T-cell (primary cell): ENCODE data around the gene FOXF1. TPM values are rescaled to one million over a fixed set of nuclear protein-coding genes. Genes with fewer than 3 reads are reported as not detected.

Experiments
- ATAC-seq, 4 experiments: fragments of 200-7000 bp in 3 of 4; fragments of 150-1000 bp in 1 of 4; cut with Tn5 transposase; replicated peaks in 1 of 4; 1 replicate in 3 of 4; 2 replicates in 1 of 4; pipeline ENCODE4 v1.10.0; 2021; ENCODE audit warnings: moderate library complexity in 3 of 4, mild to moderate bottlenecking in 2 of 4, moderate number of reproducible peaks in 1 of 4
- CTCF ChIA-PET, 2 donors: fragments of 300-600 bp; sonication (Branson Sonifier 250); formaldehyde crosslinking; loops; one replicate each; lab custom pipeline; 2022; ENCODE audit warnings: antibody characterized with exemption in 2 of 2; lab: Charles Lee
- POLR2A ChIA-PET, 2 donors: fragments of 300-600 bp; sonication (Branson Sonifier 250); formaldehyde crosslinking; loops; one replicate each; lab custom pipeline; 2022; ENCODE audit warnings: antibody characterized with exemption in 2 of 2; lab: Charles Lee
- DNase-seq, 35 experiments: peaks; one replicate each; pipeline versions ENCODE4 v3.0.0 to v3.0.0-alpha.2; 2013 to 2023
- H3K27ac ChIP-seq: one replicate; pipeline ENCODE4 v1.5.1; 2013; ENCODE audit warnings: low read length
- H3K27me3 ChIP-seq, 2 experiments: replicated peaks in 1 of 2; 1 replicate in 1 of 2; 2 replicates in 1 of 2; pipeline versions ENCODE4 v1.6.1 to v1.7.0; 2013; ENCODE audit warnings: low read length in 1 of 2, mixed read lengths in 1 of 2; ENCODE audit not compliant: control insufficient read depth in 2 of 2, insufficient read depth in 2 of 2; ENCODE audit errors: extremely low read depth in 1 of 2
- H3K36me3 ChIP-seq, 2 donors: 1 replicate in 1 of 2; 2 replicates in 1 of 2; pipeline versions ENCODE4 v1.6.1 to v1.7.0; 2013; ENCODE audit warnings: low read length in 1 of 2; ENCODE audit not compliant: control insufficient read depth in 2 of 2, insufficient read depth in 1 of 2; ENCODE audit errors: extremely low read depth in 1 of 2
- H3K4me1 ChIP-seq, 2 experiments: 1 replicate in 1 of 2; 2 replicates in 1 of 2; pipeline versions ENCODE4 v1.6.1 to v1.7.0; 2013; ENCODE audit warnings: low read length in 2 of 2, mixed read lengths in 1 of 2; ENCODE audit not compliant: insufficient read depth in 2 of 2, control insufficient read depth in 1 of 2; ENCODE audit errors: extremely low read depth in 1 of 2
- H3K4me3 ChIP-seq, 2 donors: 1 replicate in 1 of 2; 2 replicates in 1 of 2; pipeline versions ENCODE4 v1.5.1 to v1.7.0; 2013; ENCODE audit warnings: mild to moderate bottlenecking in 2 of 2, low read length in 1 of 2, moderate library complexity in 1 of 2; ENCODE audit not compliant: control insufficient read depth in 1 of 2; ENCODE audit errors: extremely low read depth in 1 of 2
- H3K9me3 ChIP-seq: 2 replicates; pipeline ENCODE4 v1.7.0; 2013
- H3K27ac Mint-ChIP-seq, 2 donors: one replicate each; pipeline ENCODE4 v1.8.0; 2020 to 2021; ENCODE audit warnings: mild to moderate bottlenecking in 2 of 2, mixed read lengths in 2 of 2
- H3K27me3 Mint-ChIP-seq, 2 donors: one replicate each; pipeline ENCODE4 v1.8.0; 2021 to 2022; ENCODE audit warnings: mixed read lengths in 2 of 2
- H3K36me3 Mint-ChIP-seq: one replicate; pipeline ENCODE4 v1.8.0; 2021; ENCODE audit warnings: mixed read lengths
- H3K4me1 Mint-ChIP-seq, 3 donors: one replicate each; pipeline ENCODE4 v1.8.0; 2020 to 2022; ENCODE audit warnings: mixed read lengths in 3 of 3, mild to moderate bottlenecking in 1 of 3
- H3K4me3 Mint-ChIP-seq, 3 donors: one replicate each; pipeline ENCODE4 v1.8.0; 2020 to 2022; ENCODE audit warnings: mild to moderate bottlenecking in 3 of 3, mixed read lengths in 3 of 3, moderate library complexity in 3 of 3
- H3K9me3 Mint-ChIP-seq, 3 donors: one replicate each; pipeline ENCODE4 v1.8.0; 2020 to 2022; ENCODE audit warnings: mixed read lengths in 3 of 3
- WGBS: methylation state at CpG from one replicate; pipeline ENCODE4 v1.1.5; 2013; ENCODE audit warnings: missing lambda C conversion rate; ENCODE audit not compliant: insufficient coverage; 5-methylcytosine and 5-hydroxymethylcytosine counted together
- total RNA-seq, 35 experiments: library from RNA in 6 of 35; stranded (reverse) in 6 of 35; fragments of 120-200 nt in 1 of 35; gene quantifications; one replicate each; pipeline versions ENCODE4 v1.2.1 to v1.2.4 and lab custom pipeline; 2013 to 2026

The FOXF1 gene
- total RNA-seq, 5 donors from 2014 or later (not counting 1 experiment from before 2014, with no cell fraction given): 0.15 TPM; not detected in 4

DNA sequence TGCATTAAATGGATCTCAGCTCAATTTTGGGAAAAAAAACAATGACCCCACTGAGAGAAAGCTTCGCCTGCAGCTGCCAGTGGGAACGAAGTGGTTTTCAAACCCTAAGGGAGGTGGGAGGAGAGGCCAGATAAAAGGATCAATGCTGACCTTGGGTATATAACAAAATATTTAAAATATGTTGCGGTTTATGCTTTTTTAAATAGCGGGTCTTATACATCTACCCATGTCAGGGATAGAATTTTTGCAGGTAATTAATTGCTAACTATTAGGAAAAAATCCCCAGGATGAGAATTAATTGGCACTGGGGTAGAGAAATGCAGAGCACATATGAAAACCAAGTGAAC lies 10.9 kb upstream of the FOXF1 start:
- Mint-ChIP-seq H3K27me3 (peaks cover 56 to 80% of the 10 kb centered on the region in 2 donors), H3K4me1 (no peaks in the 10 kb centered on the region), H3K9me3 (no peaks in the 10 kb centered on the region), H3K27ac (no peak overlapping the region), H3K36me3 (no peaks in the 10 kb centered on the region), H3K4me3 (no peak overlapping the region)
- Histone ChIP-seq H3K4me3 (no peak overlapping the region), H3K36me3 (no peaks in the 10 kb centered on the region), H3K27me3 (peaks cover 41 to 88% of the 10 kb centered on the region in 2 experiments), H3K27ac (no peak overlapping the region), H3K9me3 (no peaks in the 10 kb centered on the region), H3K4me1 (no peaks in the 10 kb centered on the region)
- ATAC-seq (no peak), DNase-seq (no peak)
- CTCF ChIA-PET: no interaction called here
- POLR2A ChIA-PET: no interaction called here
- 20% methylated on average over 1 of the region's 4 CpGs for WGBS

DNA sequence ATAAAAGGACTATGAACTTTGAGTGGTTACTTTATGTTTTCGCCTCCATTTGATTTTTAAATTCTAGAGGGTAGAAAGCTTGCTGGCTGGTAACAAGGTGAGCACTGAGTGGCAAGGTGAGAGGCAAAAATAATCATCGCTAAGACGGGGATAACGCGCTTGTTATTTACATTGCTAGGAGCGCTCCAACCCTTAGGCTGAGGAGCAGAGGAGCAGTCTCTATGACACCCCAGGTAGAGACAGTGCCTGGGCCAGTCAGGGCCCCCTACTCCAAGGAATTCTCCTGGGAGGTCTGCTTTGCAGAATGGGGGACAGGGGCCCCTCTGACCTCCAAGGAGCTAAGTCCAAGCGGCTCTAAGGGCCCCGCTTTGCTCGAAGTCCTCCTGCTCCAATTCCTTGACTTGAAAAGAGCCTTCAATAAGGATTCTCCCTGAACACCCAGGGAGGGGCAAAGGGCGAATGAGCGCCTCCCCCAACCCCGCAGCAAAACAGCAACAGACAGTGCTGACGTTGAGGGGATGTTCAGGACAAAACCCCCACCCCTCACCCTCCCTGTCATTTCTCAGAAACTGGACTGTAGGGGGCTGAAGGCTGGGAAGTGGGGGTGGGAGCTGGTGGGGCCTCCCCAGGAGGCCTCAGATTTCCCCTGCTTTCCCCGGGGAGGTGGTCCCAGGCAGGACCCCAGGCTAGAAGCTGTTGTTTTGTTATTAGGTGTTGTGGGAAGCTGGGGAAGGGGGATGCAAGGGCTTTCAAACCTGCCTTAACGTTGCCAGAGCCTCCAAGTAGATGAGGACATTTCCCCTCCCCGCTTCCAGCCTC lies 10.2 kb upstream of the FOXF1 start:
- H3K4me3 ChIP-seq: no peak overlapping the region
- 9% methylated on average over 7 of the region's 16 CpGs for WGBS
- Mint-ChIP-seq H3K27ac (no peak overlapping the region), H3K4me1 (peaks cover 0 to 6% (median 5%) of the 10 kb centered on the region in 3 donors), H3K9me3 (no peaks in the 10 kb centered on the region), H3K36me3 (no peaks in the 10 kb centered on the region), H3K27me3 (peaks cover 58 to 83% of the 10 kb centered on the region in 2 donors), H3K4me3 (no peak overlapping the region)
- no peak overlapping the region for H3K27ac ChIP-seq
- POLR2A ChIA-PET: no interaction called here
- ATAC-seq (no peak), DNase-seq (no peak)
- CTCF ChIA-PET: no interaction called here
- H3K36me3 ChIP-seq: no peaks in the 10 kb centered on the region
- peaks cover 0 to 1% of the 10 kb centered on the region in 2 experiments for H3K4me1 ChIP-seq
- no peaks in the 10 kb centered on the region for H3K9me3 ChIP-seq
- peaks cover 47 to 87% of the 10 kb centered on the region in 2 experiments for H3K27me3 ChIP-seq

DNA sequence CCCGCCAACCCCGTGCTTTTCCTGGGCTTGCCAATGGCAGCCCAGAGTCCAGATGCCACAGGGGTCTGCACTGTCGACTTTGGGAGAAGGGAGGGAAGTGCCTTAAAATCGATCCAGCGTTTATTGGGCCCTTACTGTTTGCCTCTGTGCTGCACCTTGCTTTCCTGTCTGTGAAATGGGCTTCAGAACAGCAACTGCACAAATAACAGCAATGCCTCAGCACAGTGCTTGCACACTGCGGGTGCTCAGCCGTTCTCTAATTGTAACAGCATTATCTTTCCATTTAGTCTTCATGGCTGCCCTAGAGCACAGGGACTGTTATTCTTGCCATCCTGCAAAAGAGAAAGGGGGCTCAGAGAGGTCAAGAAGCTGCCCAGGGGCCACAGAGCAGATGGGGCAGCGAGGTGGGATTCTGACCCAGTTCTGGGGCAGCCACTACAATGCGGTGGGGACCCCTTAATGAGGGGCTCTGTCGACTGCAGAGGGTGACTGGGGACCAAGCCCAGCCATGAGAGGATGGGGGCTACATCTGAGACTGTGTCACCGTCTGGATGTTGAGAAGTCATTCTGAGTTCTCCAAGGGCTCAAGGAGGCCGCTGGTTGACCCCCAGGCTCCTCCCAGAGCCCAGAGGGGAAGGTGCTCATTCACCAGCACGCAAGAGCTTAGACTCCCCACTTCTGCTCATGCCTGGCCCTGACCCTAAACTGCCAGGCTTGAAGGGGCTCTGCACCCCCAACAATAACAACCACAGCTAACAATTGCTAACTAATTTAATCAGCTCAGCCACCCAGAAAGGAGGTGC lies 9.4 kb upstream of the FOXF1 start:
- CTCF ChIA-PET: no interaction called here
- Histone ChIP-seq H3K27ac (no peak overlapping the region), H3K4me1 (peaks cover 0 to 3% of the 10 kb centered on the region in 2 experiments), H3K4me3 (no peak overlapping the region), H3K27me3 (peaks cover 42 to 85% of the 10 kb centered on the region in 2 experiments), H3K36me3 (no peaks in the 10 kb centered on the region), H3K9me3 (no peaks in the 10 kb centered on the region)
- DNase-seq: no peak
- Mint-ChIP-seq H3K9me3 (no peaks in the 10 kb centered on the region), H3K4me3 (no peak overlapping the region), H3K36me3 (no peaks in the 10 kb centered on the region), H3K4me1 (peaks cover 1 to 11% (median 10%) of the 10 kb centered on the region in 3 donors), H3K27me3 (peaks cover 54 to 80% of the 10 kb centered on the region in 2 donors), H3K27ac (no peak overlapping the region)
- POLR2A ChIA-PET: no interaction called here
- ATAC-seq: no peak
- 11% methylated on average over 7 of the region's 13 CpGs for WGBS

DNA sequence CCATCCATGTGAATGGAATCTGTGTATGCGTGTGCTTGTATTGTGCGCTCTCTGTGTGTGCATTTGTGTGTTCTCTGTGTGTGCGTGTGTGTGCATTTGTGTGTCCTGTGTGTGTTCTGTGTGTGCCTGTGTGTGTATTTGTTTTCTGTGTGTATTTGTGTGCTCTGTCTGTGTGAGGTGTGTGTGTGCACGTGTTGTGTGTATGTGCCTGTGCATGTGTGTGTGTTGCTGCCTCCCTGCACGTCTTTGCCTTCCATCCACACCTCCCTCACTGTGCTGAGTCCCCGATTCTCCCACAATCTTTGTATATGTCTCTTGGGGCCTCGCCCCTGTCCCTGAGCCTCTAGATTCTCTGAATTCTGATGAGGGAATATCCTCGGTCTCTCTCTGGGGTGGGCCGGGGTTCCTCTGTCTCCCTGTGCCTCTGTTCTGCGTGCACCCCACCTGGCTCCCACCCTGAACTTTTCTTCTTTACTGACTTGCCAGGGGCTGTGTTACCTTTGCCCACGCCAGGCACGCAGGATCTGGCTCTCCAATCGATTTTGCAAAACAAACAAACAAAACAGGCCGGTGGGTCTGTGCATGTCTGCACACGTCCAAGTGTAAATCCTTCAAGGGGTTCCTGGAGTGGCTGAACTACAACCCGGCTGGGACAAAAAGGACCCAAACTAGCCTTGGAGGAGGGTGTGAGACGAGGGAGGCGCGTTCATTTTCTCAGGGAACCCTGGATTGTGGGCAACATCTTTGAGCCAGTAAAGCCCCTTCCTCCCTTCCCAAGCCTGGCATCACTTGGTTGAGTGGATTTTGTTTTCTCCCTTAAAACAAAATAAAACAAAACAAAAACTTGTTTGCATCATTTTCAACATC lies 8.1 kb upstream of the FOXF1 start:
- Mint-ChIP-seq H3K36me3 (no peaks in the 10 kb centered on the region), H3K4me3 (no peak overlapping the region), H3K27me3 (peaks cover 62 to 81% of the 10 kb centered on the region in 2 donors), H3K9me3 (no peaks in the 10 kb centered on the region), H3K27ac (no peak overlapping the region), H3K4me1 (peaks cover 12 to 22% (median 19%) of the 10 kb centered on the region in 3 donors)
- no peaks in the 10 kb centered on the region for H3K9me3 ChIP-seq
- H3K4me3 ChIP-seq: no peak overlapping the region
- DNase-seq (no peak), ATAC-seq (no peak)
- no peak overlapping the region for H3K27ac ChIP-seq
- ChIA-PET CTCF (interaction anchor here in 1 of 2 donors (0.5 kb wide), 1 partner anchor 60 kb away, joined by 4 read pairs; no protein-coding TSS in a partner anchor), POLR2A (no interaction called here)
- H3K36me3 ChIP-seq: no peaks in the 10 kb centered on the region
- WGBS: 27% methylated on average over 8 of the region's 19 CpGs
- peaks cover 0 to 3% of the 10 kb centered on the region in 2 experiments for H3K4me1 ChIP-seq
- H3K27me3 ChIP-seq: peaks cover 42 to 88% of the 10 kb centered on the region in 2 experiments

DNA sequence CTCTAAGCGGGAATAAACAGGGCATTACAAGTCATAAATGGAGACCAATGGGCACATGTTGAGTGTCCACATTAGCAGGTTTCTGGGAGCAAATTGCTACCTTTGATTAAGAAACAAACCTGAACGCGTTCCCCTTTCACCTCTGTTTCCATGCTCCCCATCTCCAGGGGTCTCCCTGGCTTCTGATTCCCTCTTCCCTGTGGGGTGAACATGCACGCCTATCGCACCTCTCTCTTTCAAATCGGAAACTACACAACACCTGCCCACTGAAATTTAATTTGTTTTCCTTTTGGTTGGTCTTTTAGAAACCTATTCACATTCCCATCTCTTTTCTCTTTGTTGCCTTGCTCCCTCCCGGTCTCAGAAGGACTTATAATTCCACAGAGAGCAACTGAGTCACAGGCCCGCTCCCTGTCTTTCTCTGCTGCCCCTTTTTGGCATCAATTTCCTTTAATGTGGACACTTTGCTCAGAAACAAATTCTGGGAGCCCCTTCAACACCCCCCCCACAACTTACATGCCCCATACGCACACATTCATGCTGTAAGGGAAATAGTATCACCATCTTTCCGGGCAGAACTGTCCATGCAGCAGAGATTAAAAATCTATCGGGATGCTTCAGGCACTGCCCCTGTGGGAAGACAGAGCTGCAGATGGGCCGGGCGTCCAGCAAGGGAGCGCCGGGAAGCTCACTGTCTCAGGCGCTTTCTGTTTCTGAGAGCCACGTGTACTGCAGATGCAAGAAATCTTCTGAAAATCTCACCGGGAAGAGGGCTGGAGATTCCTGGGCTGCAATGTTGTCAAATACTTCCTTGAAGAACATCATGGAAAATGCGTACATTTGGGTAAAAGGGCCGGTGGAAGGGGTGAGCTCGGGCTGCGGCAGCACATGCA lies 7.2 kb upstream of the FOXF1 start:
- DNase-seq (no peak), ATAC-seq (no peak)
- ChIA-PET POLR2A (no interaction called here), CTCF (no interaction called here)
- Mint-ChIP-seq H3K36me3 (no peaks in the 10 kb centered on the region), H3K4me1 (peaks cover 19 to 29% (median 25%) of the 10 kb centered on the region in 3 donors), H3K27ac (no peak overlapping the region), H3K9me3 (no peaks in the 10 kb centered on the region), H3K4me3 (no peak overlapping the region), H3K27me3 (peaks cover 70 to 87% of the 10 kb centered on the region in 2 donors)
- WGBS: 18% methylated on average over 14 of the region's 22 CpGs
- H3K27me3 ChIP-seq: peaks cover 48 to 92% of the 10 kb centered on the region in 2 experiments
- peaks cover 0 to 3% of the 10 kb centered on the region in 2 experiments for H3K4me1 ChIP-seq
- H3K27ac ChIP-seq: no peak overlapping the region
- H3K9me3 ChIP-seq: no peaks in the 10 kb centered on the region
- H3K36me3 ChIP-seq: no peaks in the 10 kb centered on the region
- H3K4me3 ChIP-seq: no peak overlapping the region
